K562 (cell line): ENCODE data around the gene UGT2B7. TPM values are rescaled to one million over a fixed set of nuclear protein-coding genes. Genes with fewer than 3 reads are reported as not detected.

ENCODE experiments used
- ATAC-seq: fragments of 200-7000 bp; cut with Tn5 transposase; 3 replicates; pipeline ENCODE4 v1.9.1; 2020; ENCODE audit warnings: moderate library complexity
- Bru-seq: library from RNA; stranded (reverse); fragments of 400-500 nt; gene quantifications from one replicate; lab custom pipeline; 2021; lab: Mats Ljungman, UMichigan
- BruChase-seq, 2 experiments: library from RNA; stranded (reverse); fragments of 400-500 nt; gene quantifications; one replicate each; lab custom pipeline; 2021; lab: Mats Ljungman, UMichigan
- BruUV-seq: library from RNA; stranded (reverse); fragments of 400-500 nt; replicated peaks from 2 replicates; lab custom pipeline; 2021; lab: Mats Ljungman, UMichigan
- CTCF ChIA-PET: fragments of 300-600 bp; formaldehyde crosslinking; extraction: SDS; loops from one replicate; lab custom pipeline; 2021; ENCODE audit warnings: low intra/inter-chr PET ratio; lab: Yijun Ruan, JAX
- POLR2A ChIA-PET: fragments of 300-600, 350-650 bp; sonication (Branson Sonifier 250); formaldehyde crosslinking; extraction: SDS; loops from one replicate; lab custom pipeline; 2021; ENCODE audit warnings: antibody characterized with exemption, inconsistent platforms; lab: Yijun Ruan, JAX
- DNase-seq, 4 experiments: peaks; one replicate each; pipeline versions ENCODE4 v3.0.0 to v3.0.0-alpha.2; 2011 to 2018; ENCODE audit warnings: low spot score in 3 of 4, mixed read lengths in 3 of 4; ENCODE audit errors: extremely low read depth in 1 of 4
- FAIRE-seq: peaks from 2 replicates; lab custom pipeline; 2011; peaks lifted over from hg19 to GRCh38; lab: Jason Lieb, UNC
- H2AFZ ChIP-seq: 2 replicates; pipeline ENCODE4 v1.6.0; 2011; ENCODE audit warnings: low read depth, low read length, control low read depth, inconsistent platforms
- H3K27ac ChIP-seq: fragments of 200-600 bp; 3 replicates; pipeline ENCODE4 v1.8.0; 2011; ENCODE audit warnings: low read depth, mild to moderate bottlenecking, control low read depth, inconsistent platforms, low read length, moderate library complexity, mixed read lengths; ENCODE audit errors: extremely low read depth
- H3K27me3 ChIP-seq, 2 experiments: fragments of 300-600 bp in 1 of 2; 2 replicates in 1 of 2; 3 replicates in 1 of 2; pipeline versions ENCODE4 v1.6.0 to v1.8.0; 2011; ENCODE audit warnings: inconsistent platforms in 2 of 2, low read length in 2 of 2, mild to moderate bottlenecking in 1 of 2, mixed read lengths in 1 of 2, moderate library complexity in 1 of 2; ENCODE audit not compliant: control insufficient read depth in 2 of 2, insufficient read depth in 2 of 2
- H3K36me3 ChIP-seq: fragments of 300-600 bp; 3 replicates; pipeline ENCODE4 v1.8.0; 2011; ENCODE audit warnings: mild to moderate bottlenecking, low read length, inconsistent platforms; ENCODE audit not compliant: control insufficient read depth, insufficient read depth
- H3K4me1 ChIP-seq, 2 experiments: fragments of 200-600 bp in 1 of 2; replicated peaks in 1 of 2; 2 replicates in 1 of 2; 3 replicates in 1 of 2; pipeline versions ENCODE4 v1.5.1 to v1.8.0; 2011; ENCODE audit warnings: inconsistent platforms in 2 of 2, low read length in 2 of 2, mild to moderate bottlenecking in 1 of 2, mixed read lengths in 1 of 2, moderate library complexity in 1 of 2; ENCODE audit not compliant: control insufficient read depth in 2 of 2, insufficient read depth in 2 of 2
- H3K4me2 ChIP-seq: 2 replicates; pipeline ENCODE4 v1.6.1; 2011; ENCODE audit warnings: low read length, control low read depth, inconsistent platforms, mixed read lengths; ENCODE audit not compliant: insufficient read depth
- H3K4me3 ChIP-seq: fragments of 200-600 bp; sonication (generic), shearing (Covaris generic); 2 replicates; pipeline ENCODE4 v1.5.1; 2016; ENCODE audit warnings: control low read depth, inconsistent platforms
- H3K79me2 ChIP-seq: fragments of 200-600 bp; 3 replicates; pipeline ENCODE4 v1.8.0; 2011; ENCODE audit warnings: low read length, inconsistent platforms; ENCODE audit not compliant: control insufficient read depth, insufficient read depth
- H3K9ac ChIP-seq, 2 experiments: 2 replicates each; pipeline versions ENCODE4 v1.6.0 to v1.6.1; 2011; ENCODE audit warnings: low read depth in 2 of 2, low read length in 2 of 2, control low read depth in 1 of 2, inconsistent platforms in 1 of 2, mild to moderate bottlenecking in 1 of 2, mixed read lengths in 1 of 2; ENCODE audit not compliant: insufficient read depth in 1 of 2
- H3K9me1 ChIP-seq: one replicate; pipeline ENCODE4 v1.6.0; 2011; ENCODE audit warnings: inconsistent platforms, mild to moderate bottlenecking, low read length, moderate library complexity; ENCODE audit not compliant: control insufficient read depth, insufficient read depth
- H3K9me3 ChIP-seq: replicated peaks from 2 replicates; pipeline ENCODE4 v1.5.1; 2011; ENCODE audit warnings: low read depth, low read length, inconsistent platforms; ENCODE audit not compliant: control insufficient read depth, insufficient read depth
- H4K20me1 ChIP-seq: replicated peaks from 2 replicates; pipeline ENCODE4 v1.6.1; 2011; ENCODE audit warnings: low read length, inconsistent platforms, mixed read lengths; ENCODE audit not compliant: control insufficient read depth, insufficient read depth
- CBFA2T3 ChIP-seq: fragments of 450-650 bp; IDR thresholded peaks from 2 replicates; pipeline ENCODE4 v1.6.1; 2017
- FOXK2 ChIP-seq, 2 experiments: fragments of 450-650 bp; IDR thresholded peaks in 1 of 2; conservative IDR thresholded peaks in 1 of 2; 2 replicates each; pipeline ENCODE4 v1.6.1; 2016; ENCODE audit warnings: low read depth in 2 of 2, mild to moderate bottlenecking in 1 of 2
- MTA1 ChIP-seq: fragments of 450-650 bp; IDR thresholded peaks from 2 replicates; pipeline ENCODE4 v1.6.1; 2017; ENCODE audit warnings: borderline replicate concordance
- MTF1 ChIP-seq: fragments of 250-450 bp; sonication (Bioruptor Pico); IDR thresholded peaks from 2 replicates; pipeline ENCODE4 v1.9.0; 2021; ENCODE audit warnings: moderate library complexity, mild to moderate bottlenecking, inconsistent platforms, borderline replicate concordance
- NCOA4 ChIP-seq: fragments of 450-650 bp; IDR thresholded peaks from 2 replicates; pipeline ENCODE4 v1.6.1; 2018; ENCODE audit warnings: mild to moderate bottlenecking; ENCODE audit not compliant: partially characterized antibody
- RB1 ChIP-seq: fragments of 450-650 bp; IDR thresholded peaks from 2 replicates; pipeline ENCODE4 v1.6.1; 2017; ENCODE audit warnings: low read depth, mild to moderate bottlenecking
- SIX5 ChIP-seq, 2 experiments: IDR thresholded peaks; 2 replicates each; pipeline ENCODE4 v1.6.1; 2011; ENCODE audit warnings: low read length in 2 of 2, borderline replicate concordance in 1 of 2, low read depth in 1 of 2, mild to moderate bottlenecking in 1 of 2, moderate library complexity in 1 of 2; ENCODE audit not compliant: insufficient read depth in 1 of 2
- SRSF9 ChIP-seq: fragments of 200-400 bp; formaldehyde crosslinking; IDR thresholded peaks from 2 replicates; pipeline ENCODE4 v1.6.1; 2017; ENCODE audit warnings: low read depth, low read length, borderline replicate concordance
- TAF15 ChIP-seq: fragments of 200-400 bp; formaldehyde crosslinking; IDR thresholded peaks from 2 replicates; pipeline ENCODE4 v1.6.1; 2017; ENCODE audit warnings: mild to moderate bottlenecking, low read depth, low read length, moderate library complexity
- ZNF408 ChIP-seq: fragments of 250-450 bp; sonication (Bioruptor Pico); IDR thresholded peaks from 2 replicates; pipeline ENCODE4 v1.4.0; 2020; ENCODE audit warnings: low read depth, mild to moderate bottlenecking, moderate library complexity
- ZNF507 ChIP-seq: conservative IDR thresholded peaks from 2 replicates; pipeline ENCODE4 v1.6.1; 2017; ENCODE audit warnings: missing genetic modification characterization, missing compliant biosample characterization
- ZNF77 ChIP-seq: fragments of 250-450 bp; sonication (Bioruptor Pico); IDR thresholded peaks from 2 replicates; pipeline ENCODE4 v1.5.0; 2020
- in situ Hi-C: fragments of 300-500 bp; cut with MboI; formaldehyde crosslinking; loops from 4 replicates; pipeline ENCODE4 v1.15.0; 2018; ENCODE audit warnings: inconsistent platforms, mixed read lengths
- intact Hi-C: fragments of 100-400 bp; cut with micrococcal nuclease; formaldehyde crosslinking; loops from 2 replicates; pipeline ENCODE4 v1.14.2; 2022
- long read RNA-seq, 3 experiments: library from polyadenylated mRNA in 2 of 3; library from RNA in 1 of 3; unstranded in 2 of 3; stranded (forward) in 1 of 3; transcript quantifications; one replicate each; pipeline ENCODE4 v2.0.0, GENCODE V29; 2019 to 2022
- polyA minus RNA-seq, 3 experiments: library from RNA; depleted of rRNA, polyadenylated mRNA; stranded (reverse); fragments of >200 nt; gene quantifications; 2 replicates each; pipeline ENCODE4 v1.2.3, GENCODE V29; 2011
- polyA plus RNA-seq, 8 experiments: library from polyadenylated mRNA; depleted of rRNA in 4 of 8; stranded (reverse) in 5 of 8; unstranded in 3 of 8; fragments of >200 nt; fragmentation: Nextera tagmentation in 2 of 8; fragmentation: Illumina TruSeq in 1 of 8; extraction: Ambion mirVana in 2 of 8; extraction: Trizol in 1 of 8; gene quantifications; 2 replicates each; pipeline versions ENCODE4 v1.2.1 to v1.2.3, GENCODE V29; 2011 to 2014; ENCODE audit warnings: inconsistent platforms in 1 of 8, missing spikeins in 1 of 8
- total RNA-seq, 7 experiments: library from RNA; depleted of rRNA in 6 of 7; stranded (reverse); fragments of >200 nt in 6 of 7; fragmentation: Illumina TruSeq in 2 of 7; extraction: Trizol in 2 of 7; gene quantifications; 2 replicates each; pipeline versions ENCODE4 v1.2.1 to v1.2.3, GENCODE V29; 2011 to 2021; ENCODE audit warnings: low replicate concordance in 1 of 7
- TF ChIP-seq, protein P1 (sequence below): fragments of 450-650 bp; formaldehyde crosslinking; conservative IDR thresholded peaks from 2 replicates; pipeline ENCODE4 v1.4.0; 2022; ENCODE audit warnings: mild to moderate bottlenecking, missing genetic modification characterization
- TF ChIP-seq, protein P2 (sequence below): sonication (generic); formaldehyde crosslinking; IDR thresholded peaks from 2 replicates; pipeline ENCODE4 v1.8.0; 2023; ENCODE audit warnings: mild to moderate bottlenecking, missing genetic modification reagents

The UGT2B7 gene
- total RNA-seq (2011; cell fraction: chromatin; rRNA removed; ENCODE audit: low replicate concordance), result not detected in 2 replicates
- not detected in 2 replicates for total RNA-seq (2011; cell fraction: nucleolus; rRNA removed)
- total RNA-seq (2011; cell fraction: nucleoplasm; rRNA removed), result not detected in 2 replicates
- not detected in 2 replicates for total RNA-seq (2014; rRNA removed)
- total RNA-seq (2014; rRNA removed; fragmentation: Illumina TruSeq; extraction: Trizol), result 0.18 TPM in 1 of 2 replicates, not detected in the other
- not detected in 2 replicates for total RNA-seq (2015; rRNA removed; fragmentation: Illumina TruSeq; extraction: Trizol)
- 0.13 TPM in 1 of 2 replicates, not detected in the other for total RNA-seq (2021)
- polyA plus RNA-seq (2011; rRNA removed), result 0.04 TPM in 1 of 2 replicates, not detected in the other
- polyA plus RNA-seq (2011; cell fraction: cytosol; rRNA removed), result not detected in 2 replicates
- not detected in 2 replicates for polyA plus RNA-seq (2011; cell fraction: nucleus; rRNA removed)
- 0.18 and 0.21 TPM in 2 replicates for polyA plus RNA-seq (2012)
- 0.19 TPM in 1 of 2 replicates, not detected in the other for polyA plus RNA-seq (2014; fragmentation: Illumina TruSeq; extraction: Trizol)
- under 1 TPM in 1 of 2 experiments, not detected in 1; 0.15 TPM for polyA plus RNA-seq (2014; fragmentation: Nextera tagmentation; extraction: Ambion mirVana)
- polyA plus RNA-seq (2014; rRNA removed), result not detected in 2 replicates
- not detected in 2 replicates for polyA minus RNA-seq (2011; rRNA and poly(A)+ RNA removed)
- polyA minus RNA-seq (2011; cell fraction: cytosol; rRNA and poly(A)+ RNA removed), result not detected in 2 replicates
- not detected in 2 replicates for polyA minus RNA-seq (2011; cell fraction: nucleus; rRNA and poly(A)+ RNA removed)
- not detected for Bru-seq, nascent RNA
- BruChase-seq, experiment 1, labeled RNA remaining after a 2-hour chase, result percentile 6 among the genes with signal in this experiment
- not detected for BruChase-seq, experiment 2, labeled RNA remaining after a 6-hour chase
- long read RNA-seq, experiment 1, result 0 reads
- long read RNA-seq, experiment 2, result 0 reads
- long read RNA-seq, experiment 3, result 0 reads

- Histone ChIP-seq H3K27me3 (no peaks in the 10 kb centered on the region), H3K9me1 (no peaks in the 10 kb centered on the region), H3K36me3 (no peaks in the 10 kb centered on the region), H3K9me3 (no peaks in the 10 kb centered on the region; the same call in 1 of the 2 replicates), H3K79me2 (no peaks in the 10 kb centered on the region), H3K9ac (no peak within 1 kb of the TSS), H4K20me1 (no peaks in the 10 kb centered on the region), H3K4me2 (no peak within 1 kb of the TSS), H3K4me3 (no peak within 1 kb of the TSS), H3K27ac (no peak within 1 kb of the TSS), H3K4me1 (no peaks in the 10 kb centered on the region), H2AFZ (no peak within 1 kb of the TSS)
- DNase-seq (no peak), ATAC-seq (no peak), FAIRE-seq (no peak)
- in situ Hi-C loops, result no loop called here
- BruUV-seq, result no TSS peak
- POLR2A ChIA-PET, result interaction anchor here (0.6 kb wide), 2 partner anchors 29 to 409 kb away, joined by 3 to 4 read pairs; no protein-coding TSS in a partner anchor
- CTCF ChIA-PET, result no interaction called here
- intact Hi-C loops, result no loop called here
- TF ChIP-seq FOXK2 (conservative IDR thresholded peaks at IDR 0.05 in 1 of 2, IDR thresholded peaks at IDR 0.05 in 1 of 2; ENCODE audit: low read depth in 2 of 2) (no peak), MTA1 (no peak), RB1 (no peak), SRSF9 (no peak), ZNF77 (CRISPR knock-in tag) (no peak), TAF15 (no peak), ZNF408 (CRISPR knock-in tag) (no peak), NCOA4 (no peak), MTF1 (no peak), SIX5 (IDR thresholded peaks at IDR 0.05; ENCODE audit: borderline replicate concordance in 1 of 2, insufficient read depth in 1 of 2, low read depth in 1 of 2, low read length in 2 of 2) (no peak), ZNF507 (tag) (no peak), CBFA2T3 (no peak)
- TF ChIP-seq, protein P1, sequence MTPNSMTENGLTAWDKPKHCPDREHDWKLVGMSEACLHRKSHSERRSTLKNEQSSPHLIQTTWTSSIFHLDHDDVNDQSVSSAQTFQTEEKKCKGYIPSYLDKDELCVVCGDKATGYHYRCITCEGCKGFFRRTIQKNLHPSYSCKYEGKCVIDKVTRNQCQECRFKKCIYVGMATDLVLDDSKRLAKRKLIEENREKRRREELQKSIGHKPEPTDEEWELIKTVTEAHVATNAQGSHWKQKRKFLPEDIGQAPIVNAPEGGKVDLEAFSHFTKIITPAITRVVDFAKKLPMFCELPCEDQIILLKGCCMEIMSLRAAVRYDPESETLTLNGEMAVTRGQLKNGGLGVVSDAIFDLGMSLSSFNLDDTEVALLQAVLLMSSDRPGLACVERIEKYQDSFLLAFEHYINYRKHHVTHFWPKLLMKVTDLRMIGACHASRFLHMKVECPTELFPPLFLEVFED (CRISPR knock-in tag), result no peak
- TF ChIP-seq, protein P2, sequence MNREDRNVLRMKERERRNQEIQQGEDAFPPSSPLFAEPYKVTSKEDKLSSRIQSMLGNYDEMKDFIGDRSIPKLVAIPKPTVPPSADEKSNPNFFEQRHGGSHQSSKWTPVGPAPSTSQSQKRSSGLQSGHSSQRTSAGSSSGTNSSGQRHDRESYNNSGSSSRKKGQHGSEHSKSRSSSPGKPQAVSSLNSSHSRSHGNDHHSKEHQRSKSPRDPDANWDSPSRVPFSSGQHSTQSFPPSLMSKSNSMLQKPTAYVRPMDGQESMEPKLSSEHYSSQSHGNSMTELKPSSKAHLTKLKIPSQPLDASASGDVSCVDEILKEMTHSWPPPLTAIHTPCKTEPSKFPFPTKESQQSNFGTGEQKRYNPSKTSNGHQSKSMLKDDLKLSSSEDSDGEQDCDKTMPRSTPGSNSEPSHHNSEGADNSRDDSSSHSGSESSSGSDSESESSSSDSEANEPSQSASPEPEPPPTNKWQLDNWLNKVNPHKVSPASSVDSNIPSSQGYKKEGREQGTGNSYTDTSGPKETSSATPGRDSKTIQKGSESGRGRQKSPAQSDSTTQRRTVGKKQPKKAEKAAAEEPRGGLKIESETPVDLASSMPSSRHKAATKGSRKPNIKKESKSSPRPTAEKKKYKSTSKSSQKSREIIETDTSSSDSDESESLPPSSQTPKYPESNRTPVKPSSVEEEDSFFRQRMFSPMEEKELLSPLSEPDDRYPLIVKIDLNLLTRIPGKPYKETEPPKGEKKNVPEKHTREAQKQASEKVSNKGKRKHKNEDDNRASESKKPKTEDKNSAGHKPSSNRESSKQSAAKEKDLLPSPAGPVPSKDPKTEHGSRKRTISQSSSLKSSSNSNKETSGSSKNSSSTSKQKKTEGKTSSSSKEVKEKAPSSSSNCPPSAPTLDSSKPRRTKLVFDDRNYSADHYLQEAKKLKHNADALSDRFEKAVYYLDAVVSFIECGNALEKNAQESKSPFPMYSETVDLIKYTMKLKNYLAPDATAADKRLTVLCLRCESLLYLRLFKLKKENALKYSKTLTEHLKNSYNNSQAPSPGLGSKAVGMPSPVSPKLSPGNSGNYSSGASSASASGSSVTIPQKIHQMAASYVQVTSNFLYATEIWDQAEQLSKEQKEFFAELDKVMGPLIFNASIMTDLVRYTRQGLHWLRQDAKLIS (CRISPR knock-in tag), result no peak
Measured at GRCh38 chr4:69096111-69096656, at the start of gene UGT2B7. Gene UGT2B7 (plus strand): TSS chr4:69096474. CDS start chr4:69096521, 47 bp downstream.
